ENCODE measurements around the gene UMAD1.

Gene UMAD1

DNA sequence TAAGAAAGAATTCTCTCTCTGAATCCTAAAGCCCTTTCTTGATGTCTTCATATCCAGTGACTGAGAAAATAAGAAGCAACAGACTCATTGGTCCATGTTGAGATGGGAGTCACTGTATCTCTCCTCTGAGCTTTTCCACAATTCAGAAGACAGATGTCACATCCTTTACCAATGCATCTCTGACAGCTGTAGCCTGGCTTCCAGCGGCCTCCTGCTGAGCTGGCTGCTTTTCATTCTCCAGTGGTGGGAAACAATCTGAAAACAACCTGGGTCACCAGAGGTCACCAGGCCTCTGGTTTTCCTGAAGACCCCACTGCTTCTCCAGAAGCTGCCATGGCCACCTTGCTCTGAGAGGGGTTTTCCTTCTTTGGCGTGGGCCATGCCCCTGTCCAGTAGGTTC is 96.1 kb downstream of the UMAD1 start:
- no peak for FAIRE-seq

GRCh38 chr7:7737674-7738073 is 97.1 kb downstream of the UMAD1 start:
- no peak for FAIRE-seq

DNA sequence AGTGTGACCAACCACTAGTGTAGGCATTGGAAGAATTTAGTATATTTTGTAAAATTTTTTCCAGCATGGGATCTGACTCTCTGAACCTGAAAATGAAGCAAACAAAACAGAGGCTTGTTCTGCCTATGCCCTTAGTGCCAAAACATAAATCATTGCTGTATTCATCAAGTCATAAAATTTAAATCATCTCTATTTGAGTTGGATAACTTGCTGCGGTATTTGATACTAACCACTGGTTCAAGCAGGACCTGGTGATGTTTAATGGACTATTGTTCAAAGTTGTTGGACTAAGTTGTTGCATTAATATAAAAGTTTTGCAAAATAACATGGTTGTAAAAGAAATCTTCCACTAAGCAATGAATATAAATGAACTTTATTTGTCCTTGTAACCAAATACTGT is 97.6 kb downstream of the UMAD1 start:
- no peak for FAIRE-seq

DNA sequence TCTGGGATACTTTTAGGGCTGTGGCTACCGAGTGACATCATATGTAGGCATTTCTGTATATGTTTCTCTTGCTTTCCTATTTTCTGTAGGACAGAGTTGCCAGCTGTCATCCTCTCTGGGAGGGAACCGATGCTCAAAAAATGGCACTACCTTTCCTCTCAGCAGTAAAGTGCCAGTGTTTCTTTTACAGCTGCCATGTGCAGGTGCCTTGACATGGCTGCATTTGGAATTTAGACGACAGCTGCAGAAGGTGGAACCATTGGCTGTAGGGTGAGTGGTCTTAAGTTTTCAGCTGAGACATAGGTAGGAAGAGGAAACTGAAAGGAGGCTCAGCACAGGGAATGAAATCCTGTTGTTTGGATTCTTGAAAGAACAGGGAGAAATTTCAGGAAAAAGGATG is 98.1 kb downstream of the UMAD1 start:
- FAIRE-seq, result no peak

GRCh38 chr7:7739204-7740036 is 98.9 kb downstream of the UMAD1 start:
- peak; percentile 90 for FAIRE-seq

DNA sequence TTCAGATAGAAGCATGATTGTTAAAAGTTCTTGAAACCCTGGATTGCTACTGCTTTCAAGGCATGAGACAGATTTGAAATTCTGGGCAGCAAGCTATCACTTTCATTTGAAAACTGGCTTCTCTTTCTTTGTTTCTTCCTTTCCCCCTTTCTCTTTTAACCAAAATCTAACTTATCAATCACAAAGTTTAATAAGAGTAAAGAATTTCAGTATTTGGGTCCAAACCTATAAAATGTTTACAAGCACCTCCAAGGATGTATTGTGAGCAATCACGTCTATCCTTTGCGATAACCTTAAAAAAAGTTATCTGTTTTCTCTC is 99.4 kb downstream of the UMAD1 start:
- no peak for FAIRE-seq

DNA sequence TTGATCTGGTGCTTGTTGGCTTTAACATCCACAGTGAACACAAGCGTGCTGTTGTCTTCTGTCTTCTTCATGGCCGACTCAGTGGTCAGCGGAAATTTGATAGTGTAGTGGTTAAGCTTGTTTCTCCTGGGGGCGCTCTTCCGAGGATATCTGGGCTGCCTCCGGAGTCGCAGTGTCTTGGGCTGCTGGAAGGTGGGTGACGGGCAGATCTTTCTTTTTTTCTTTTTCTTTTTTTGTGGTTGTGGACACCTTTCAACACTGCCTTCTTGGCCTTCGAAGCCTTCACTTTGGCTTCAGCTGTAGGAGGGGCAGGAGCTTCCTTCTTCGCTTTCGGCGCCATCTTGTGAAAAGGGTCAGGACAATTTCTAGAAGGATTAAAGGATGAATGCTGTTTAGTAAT is 101.7 kb downstream of the UMAD1 start:
- no peak for FAIRE-seq

DNA sequence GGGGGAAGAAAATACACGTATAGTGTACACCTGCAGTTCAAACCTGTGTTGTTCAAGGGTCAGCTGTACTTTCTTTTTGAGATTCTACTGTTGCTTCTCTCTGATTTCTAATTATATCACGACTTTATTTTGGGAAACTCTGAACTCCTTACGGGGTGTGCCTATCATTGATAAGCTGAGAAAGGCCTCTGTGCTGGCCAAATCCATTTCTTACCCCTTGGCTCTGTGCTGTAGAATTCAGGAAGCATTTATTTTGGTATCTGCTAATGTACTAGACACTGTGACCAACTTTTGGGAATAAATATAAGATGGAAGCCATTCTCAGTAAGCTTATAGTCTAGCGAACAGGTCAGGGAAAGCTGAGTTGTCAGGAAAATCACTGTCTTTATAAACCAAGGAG is 104.7 kb downstream of the UMAD1 start:
- no peak for FAIRE-seq

- no peak for FAIRE-seq
Measured at GRCh38 chr7:7745966-7746365, 105.4 kb downstream of the UMAD1 start.

DNA sequence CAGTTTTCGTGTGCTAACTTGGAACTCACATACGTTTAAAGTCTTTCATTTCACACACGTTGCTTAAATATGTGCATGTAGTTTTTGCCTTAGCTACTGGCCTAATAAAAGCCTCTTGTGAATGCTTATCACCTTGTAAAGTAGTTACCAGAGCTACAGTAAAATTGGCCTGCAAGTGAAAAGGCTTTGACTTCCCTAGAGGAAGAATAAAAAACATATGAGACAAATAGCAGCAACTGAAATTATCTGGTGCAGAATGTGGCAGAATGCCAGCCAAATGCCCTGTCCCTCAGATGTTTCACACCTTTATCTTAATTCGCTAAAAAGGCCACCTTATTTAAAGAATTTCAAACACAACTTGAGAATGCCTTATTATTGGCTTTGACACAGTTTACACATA is 105.9 kb downstream of the UMAD1 start:
- no peak for FAIRE-seq

DNA sequence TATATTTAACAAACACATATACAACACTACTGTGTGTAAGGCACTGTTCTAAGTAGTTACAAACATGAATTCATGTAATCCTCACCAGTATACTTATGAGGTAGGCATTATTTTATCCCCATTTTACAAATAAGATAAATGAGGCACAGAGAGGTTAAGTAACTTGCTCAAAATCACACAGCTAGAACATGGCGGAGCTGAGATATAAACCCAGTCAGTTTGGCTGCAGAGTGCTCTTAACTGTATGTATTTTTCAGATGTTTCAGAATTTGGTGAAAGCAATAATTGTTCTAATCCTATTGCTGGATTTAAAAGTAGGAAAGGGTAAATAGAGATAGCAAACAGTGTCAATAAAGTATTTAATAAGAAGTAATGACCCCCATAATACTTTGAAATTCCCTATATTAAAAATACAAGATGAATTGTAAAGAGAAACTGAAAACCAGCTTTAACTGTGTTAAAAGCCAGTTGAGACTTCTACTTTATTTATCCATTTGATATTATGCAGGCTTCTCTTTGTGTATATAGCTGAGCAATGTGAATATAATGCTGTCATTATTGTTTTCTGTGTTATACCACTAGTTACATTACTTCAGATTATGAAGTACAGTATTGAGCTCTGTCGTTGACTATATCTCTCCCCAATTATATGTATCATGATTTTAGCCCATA is 110.2 kb downstream of the UMAD1 start:
- no peak for FAIRE-seq

- no peak for FAIRE-seq
Measured at GRCh38 chr7:7751243-7752092, 110.9 kb downstream of the UMAD1 start.

- FAIRE-seq, result no peak
Measured at GRCh38 chr7:7756577-7756976, 116.0 kb downstream of the UMAD1 start.

DNA sequence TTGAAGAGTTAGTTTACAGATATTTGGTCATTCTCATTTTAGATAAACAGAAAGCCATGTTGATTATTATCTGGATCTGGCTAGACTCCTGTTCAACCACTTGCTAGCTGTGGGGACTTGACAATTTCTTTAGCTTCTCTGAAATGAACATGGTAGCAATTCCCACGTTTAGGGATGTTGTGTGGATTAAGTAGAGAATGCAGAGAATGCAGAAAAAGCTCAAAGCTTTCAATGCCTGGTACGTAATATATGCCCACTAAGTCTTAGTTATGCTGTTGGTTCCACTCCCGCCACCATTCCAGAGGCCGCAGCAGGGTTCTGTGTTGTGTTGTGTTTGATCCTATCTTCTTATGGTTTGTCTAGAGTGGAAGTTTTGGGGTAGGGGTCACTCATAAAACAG is 117.0 kb downstream of the UMAD1 start:
- FAIRE-seq, result no peak

- peak; percentile 94 for FAIRE-seq
Measured at GRCh38 chr7:7761340-7761973, 120.9 kb downstream of the UMAD1 start.

- FAIRE-seq, result no peak
Measured at GRCh38 chr7:7761974-7762779, 121.6 kb downstream of the UMAD1 start.

DNA sequence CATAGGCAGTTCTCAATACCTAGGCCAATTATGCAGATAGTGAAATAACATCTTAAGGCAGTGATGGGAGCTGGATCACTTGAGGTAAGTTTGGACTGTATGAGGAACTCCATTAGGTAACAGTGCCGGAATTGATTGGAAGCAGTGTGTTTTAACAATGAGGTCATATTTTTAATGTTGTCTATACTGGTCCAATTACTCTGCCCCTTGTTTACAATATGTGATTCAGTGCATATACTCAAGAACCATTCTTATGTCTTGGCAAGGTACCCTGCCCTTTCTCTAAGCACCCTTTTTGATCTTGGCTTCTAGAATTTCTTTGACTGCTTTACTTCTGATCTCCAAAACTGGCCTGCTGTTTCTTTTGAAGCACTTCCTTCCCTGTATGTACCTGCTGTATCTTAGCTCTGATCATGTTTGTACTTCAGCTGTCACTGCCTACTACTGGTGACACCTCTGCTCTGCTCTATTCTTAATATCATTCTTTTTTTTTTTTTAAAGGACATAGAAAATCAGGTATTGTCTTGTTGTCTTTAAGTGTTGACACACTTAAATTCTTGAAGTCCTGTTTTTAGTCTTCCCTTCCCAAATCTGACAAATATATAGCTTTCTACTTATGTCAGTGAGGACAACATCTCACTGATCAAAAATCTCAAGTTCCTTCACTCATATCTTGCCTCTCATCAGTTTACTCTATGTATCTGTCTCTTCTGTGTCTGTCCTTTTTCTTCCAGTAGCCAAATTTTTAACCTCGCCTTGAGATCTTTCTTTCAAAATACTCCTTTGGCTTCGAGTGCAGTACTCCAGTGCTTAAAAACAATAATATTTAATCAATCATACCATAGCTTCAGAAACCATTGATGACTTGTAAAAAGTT is 124.2 kb downstream of the UMAD1 start:
- no peak for FAIRE-seq

DNA sequence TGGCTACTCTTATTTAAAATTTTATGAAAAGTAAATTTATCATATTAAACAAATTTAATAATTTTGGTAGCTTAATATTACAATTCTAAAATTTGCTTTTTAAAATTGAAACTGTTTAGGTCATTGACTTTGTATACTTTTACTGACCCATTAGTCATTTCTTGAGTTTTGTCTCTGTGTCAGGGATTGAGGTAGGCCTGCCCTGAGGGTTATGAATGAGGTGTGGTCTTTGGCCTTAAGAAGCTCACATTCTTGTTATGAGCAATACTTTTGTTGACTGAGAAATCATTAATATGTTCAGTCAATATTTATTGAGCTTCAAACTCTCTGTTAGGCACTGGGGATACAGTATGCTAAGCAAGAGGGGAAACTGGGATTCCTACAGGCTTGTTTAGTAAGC is 124.9 kb downstream of the UMAD1 start:
- no peak for FAIRE-seq

- FAIRE-seq, result no peak
Measured at GRCh38 chr7:7766671-7767070, 126.1 kb downstream of the UMAD1 start.

DNA sequence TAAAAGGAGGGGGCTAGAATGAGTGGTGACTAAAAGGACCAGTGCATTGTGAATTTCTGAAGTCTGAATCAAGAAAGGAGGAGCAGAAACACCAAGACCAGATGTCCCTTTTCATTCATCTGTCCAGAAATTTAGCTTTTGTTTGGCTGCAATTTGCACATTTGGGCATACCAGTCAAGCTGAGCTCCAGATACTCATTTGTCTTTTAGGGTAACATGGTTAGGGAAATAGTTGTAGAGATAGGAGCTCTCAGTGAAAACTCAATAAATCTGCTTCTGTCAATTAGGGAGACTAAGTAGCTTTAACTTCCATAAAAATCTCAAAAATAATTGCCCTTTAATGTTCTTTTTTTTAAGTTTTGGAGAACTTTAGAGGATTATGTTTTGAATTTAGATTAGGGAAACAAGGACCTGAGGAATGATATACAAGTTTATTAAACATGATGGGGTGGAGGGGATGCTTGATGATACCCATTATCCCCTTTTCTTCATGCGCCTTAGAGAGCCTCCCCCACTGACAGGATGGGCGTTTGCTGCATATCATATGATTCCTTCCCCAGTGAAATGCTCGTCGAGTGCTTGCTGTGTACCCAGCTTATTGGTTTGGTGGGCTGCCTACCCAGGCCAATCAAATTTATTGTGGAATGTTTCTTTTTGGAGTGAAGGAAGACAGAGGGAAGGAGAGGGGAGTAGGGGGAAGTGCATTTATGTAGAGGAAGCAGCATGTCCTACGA is 128.6 kb downstream of the UMAD1 start:
- no peak for FAIRE-seq

All from islet of Langerhans (tissue), 1 donor.